K562 (cell line): ENCODE results near the gene DENND4C. TPM values are rescaled to one million over a fixed set of nuclear protein-coding genes. Genes with fewer than 3 reads are reported as not detected.

Experiments used
- ATF7 ChIP-seq: fragments of 450-650 bp; IDR thresholded peaks from 2 replicates; pipeline ENCODE4 v1.7.1; 2014; ENCODE audit warnings: mild to moderate bottlenecking, moderate library complexity
- C11orf30 ChIP-seq: fragments of 450-650 bp; IDR thresholded peaks from 2 replicates; pipeline ENCODE4 v1.6.1; 2016; ENCODE audit warnings: low read depth, mild to moderate bottlenecking
- EHMT2 ChIP-seq: fragments of 450-650 bp; IDR thresholded peaks from 2 replicates; pipeline ENCODE4 v1.6.1; 2018; ENCODE audit warnings: antibody characterized with exemption
- FIP1L1 ChIP-seq: fragments of 200-400 bp; formaldehyde crosslinking; IDR thresholded peaks from 2 replicates; pipeline ENCODE4 v1.6.1; 2018; ENCODE audit warnings: mild to moderate bottlenecking, low read depth, low read length; ENCODE audit not compliant: poor library complexity, severe bottlenecking
- FOSL1 ChIP-seq: fragments of 200-800 bp; sonication (Bioruptor generic); conservative IDR thresholded peaks from 2 replicates; pipeline ENCODE4 v1.6.1; 2016; ENCODE audit warnings: missing genetic modification characterization, missing compliant biosample characterization
- FOXK2 ChIP-seq, 2 experiments: fragments of 450-650 bp; IDR thresholded peaks in 1 of 2; conservative IDR thresholded peaks in 1 of 2; 2 replicates each; pipeline ENCODE4 v1.6.1; 2016; ENCODE audit warnings: low read depth in 2 of 2, mild to moderate bottlenecking in 1 of 2
- HNRNPUL1 ChIP-seq: fragments of 200-400 bp; formaldehyde crosslinking; IDR thresholded peaks from 2 replicates; pipeline ENCODE4 v1.6.1; 2017; ENCODE audit warnings: low read length
- MEIS2 ChIP-seq: fragments of 450-650 bp; IDR thresholded peaks from 2 replicates; pipeline ENCODE4 v1.6.1; 2014; ENCODE audit warnings: mild to moderate bottlenecking; ENCODE audit not compliant: partially characterized antibody
- MTF1 ChIP-seq: fragments of 250-450 bp; sonication (Bioruptor Pico); IDR thresholded peaks from 2 replicates; pipeline ENCODE4 v1.9.0; 2021; ENCODE audit warnings: moderate library complexity, mild to moderate bottlenecking, inconsistent platforms, borderline replicate concordance
- NCOR1 ChIP-seq: fragments of 450-650 bp; IDR thresholded peaks from 2 replicates; pipeline ENCODE4 v1.6.1; 2016; ENCODE audit warnings: mild to moderate bottlenecking, moderate library complexity
- NR4A1 ChIP-seq, 2 experiments: fragments of 250-450 bp in 1 of 2; fragments of 450-650 bp in 1 of 2; sonication (Bioruptor Pico) in 1 of 2; IDR thresholded peaks; 2 replicates each; pipeline versions ENCODE4 v1.4.0 to v1.6.1; 2016 to 2020; ENCODE audit warnings: mild to moderate bottlenecking in 2 of 2, missing compliant biosample characterization in 1 of 2, missing genetic modification characterization in 1 of 2, moderate library complexity in 1 of 2
- RBM22 ChIP-seq: fragments of 200-400 bp; formaldehyde crosslinking; IDR thresholded peaks from 2 replicates; pipeline ENCODE4 v1.6.1; 2018; ENCODE audit warnings: low read length, low read depth; ENCODE audit not compliant: poor library complexity, severe bottlenecking
- TAF15 ChIP-seq: fragments of 200-400 bp; formaldehyde crosslinking; IDR thresholded peaks from 2 replicates; pipeline ENCODE4 v1.6.1; 2017; ENCODE audit warnings: mild to moderate bottlenecking, low read depth, low read length, moderate library complexity
- ZC3H4 ChIP-seq: sonication (generic); formaldehyde crosslinking; IDR thresholded peaks from 2 replicates; pipeline ENCODE4 v1.9.0; 2021; ENCODE audit warnings: missing genetic modification reagents, borderline replicate concordance
- ZNF165 ChIP-seq: fragments of 250-450 bp; sonication (Bioruptor Pico); IDR thresholded peaks from 2 replicates; pipeline ENCODE4 v1.4.0; 2020; ENCODE audit warnings: borderline replicate concordance
- ZNF347 ChIP-seq: fragments of 450-650 bp; formaldehyde crosslinking; IDR thresholded peaks from 2 replicates; pipeline ENCODE4 v1.4.0; 2020; ENCODE audit warnings: low read depth, mild to moderate bottlenecking, moderate library complexity
- ZNF384 ChIP-seq: IDR thresholded peaks from 2 replicates; pipeline ENCODE4 v1.6.1; 2012; ENCODE audit warnings: low read depth, low read length, improper control_type of control experiment
- ZNF717 ChIP-seq: fragments of 250-450 bp; sonication (Bioruptor Pico); IDR thresholded peaks from 2 replicates; pipeline ENCODE4 v1.5.0; 2021
- ZNF830 ChIP-seq: fragments of 250-450 bp; sonication (Bioruptor Pico); IDR thresholded peaks from 2 replicates; pipeline ENCODE4 v1.5.0; 2021; ENCODE audit warnings: mild to moderate bottlenecking
- polyA plus RNA-seq, 8 experiments: library from polyadenylated mRNA; depleted of rRNA in 4 of 8; stranded (reverse) in 5 of 8; unstranded in 3 of 8; fragments of >200 nt; fragmentation: Nextera tagmentation in 2 of 8; fragmentation: Illumina TruSeq in 1 of 8; extraction: Ambion mirVana in 2 of 8; extraction: Trizol in 1 of 8; gene quantifications; 2 replicates each; pipeline versions ENCODE4 v1.2.1 to v1.2.3, GENCODE V29; 2011 to 2014; ENCODE audit warnings: inconsistent platforms in 1 of 8, missing spikeins in 1 of 8
- total RNA-seq, 7 experiments: library from RNA; depleted of rRNA in 6 of 7; stranded (reverse); fragments of >200 nt in 6 of 7; fragmentation: Illumina TruSeq in 2 of 7; extraction: Trizol in 2 of 7; gene quantifications; 2 replicates each; pipeline versions ENCODE4 v1.2.1 to v1.2.3, GENCODE V29; 2011 to 2021; ENCODE audit warnings: low replicate concordance in 1 of 7
- TF ChIP-seq, protein P1 (sequence below): fragments of 250-450 bp; sonication (Bioruptor Pico); IDR thresholded peaks from 2 replicates; pipeline ENCODE4 v1.4.0; 2020; ENCODE audit warnings: mild to moderate bottlenecking, moderate library complexity
- TF ChIP-seq, protein P2 (sequence below): sonication (generic); formaldehyde crosslinking; IDR thresholded peaks from 2 replicates; pipeline ENCODE4 v1.8.1; 2022; ENCODE audit warnings: missing genetic modification reagents

Gene DENND4C
- total and polyA plus RNA-seq, 9 of the 15 experiments (the other 6 are each of a cell fraction or from before 2014, with no cell fraction given), result 4.8 to 31.8 (median 13.9) TPM

DNA sequence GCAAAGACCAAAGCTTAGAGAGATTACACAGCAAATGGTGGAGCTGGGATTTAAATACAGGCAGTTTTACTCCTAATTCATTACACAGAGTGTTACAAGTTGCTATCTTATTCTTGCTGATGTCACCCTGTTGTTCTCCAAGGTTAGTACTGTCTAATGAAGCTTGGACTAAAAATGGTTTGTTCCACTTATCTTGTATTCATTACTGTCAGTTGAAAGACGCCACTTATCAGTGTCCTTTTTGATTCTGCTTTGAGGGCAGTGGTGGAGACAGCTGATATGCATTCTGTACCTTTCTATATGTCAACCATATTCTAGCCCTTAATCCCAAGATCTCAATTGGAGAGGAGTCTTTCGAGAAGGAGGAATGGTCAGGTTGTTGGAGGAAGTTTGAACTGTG lies 14.0 kb upstream of the DENND4C start (continued):
- TF ChIP-seq TAF15, result no peak
- TF ChIP-seq RBM22, result no peak
- TF ChIP-seq ZNF384, result 0 out of 2 replicates have a peak, but pooled peaks have one; percentile 13
- TF ChIP-seq ZC3H4 (CRISPR knock-in tag), result no peak
- no peak for TF ChIP-seq MTF1 (CRISPR knock-in tag)
- TF ChIP-seq EHMT2, result peak; percentile 44; the same call in 1 of the 2 replicates
- TF ChIP-seq ATF7, result peak; percentile 88
- 0 out of 2 replicates have a peak, but pooled peaks have one; percentile 13 for TF ChIP-seq NCOR1
- TF ChIP-seq, protein P1, sequence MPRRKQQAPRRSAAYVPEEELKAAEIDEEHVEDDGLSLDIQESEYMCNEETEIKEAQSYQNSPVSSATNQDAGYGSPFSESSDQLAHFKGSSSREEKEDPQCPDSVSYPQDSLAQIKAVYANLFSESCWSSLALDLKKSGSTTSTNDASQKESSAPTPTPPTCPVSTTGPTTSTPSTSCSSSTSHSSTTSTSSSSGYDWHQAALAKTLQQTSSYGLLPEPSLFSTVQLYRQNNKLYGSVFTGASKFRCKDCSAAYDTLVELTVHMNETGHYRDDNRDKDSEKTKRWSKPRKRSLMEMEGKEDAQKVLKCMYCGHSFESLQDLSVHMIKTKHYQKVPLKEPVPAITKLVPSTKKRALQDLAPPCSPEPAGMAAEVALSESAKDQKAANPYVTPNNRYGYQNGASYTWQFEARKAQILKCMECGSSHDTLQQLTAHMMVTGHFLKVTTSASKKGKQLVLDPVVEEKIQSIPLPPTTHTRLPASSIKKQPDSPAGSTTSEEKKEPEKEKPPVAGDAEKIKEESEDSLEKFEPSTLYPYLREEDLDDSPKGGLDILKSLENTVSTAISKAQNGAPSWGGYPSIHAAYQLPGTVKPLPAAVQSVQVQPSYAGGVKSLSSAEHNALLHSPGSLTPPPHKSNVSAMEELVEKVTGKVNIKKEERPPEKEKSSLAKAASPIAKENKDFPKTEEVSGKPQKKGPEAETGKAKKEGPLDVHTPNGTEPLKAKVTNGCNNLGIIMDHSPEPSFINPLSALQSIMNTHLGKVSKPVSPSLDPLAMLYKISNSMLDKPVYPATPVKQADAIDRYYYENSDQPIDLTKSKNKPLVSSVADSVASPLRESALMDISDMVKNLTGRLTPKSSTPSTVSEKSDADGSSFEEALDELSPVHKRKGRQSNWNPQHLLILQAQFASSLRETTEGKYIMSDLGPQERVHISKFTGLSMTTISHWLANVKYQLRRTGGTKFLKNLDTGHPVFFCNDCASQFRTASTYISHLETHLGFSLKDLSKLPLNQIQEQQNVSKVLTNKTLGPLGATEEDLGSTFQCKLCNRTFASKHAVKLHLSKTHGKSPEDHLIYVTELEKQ (CRISPR knock-in tag), result no peak
- TF ChIP-seq FOSL1 (tag), result no peak
- TF ChIP-seq FOXK2 (conservative IDR thresholded peaks at IDR 0.05 in 1 of 2, IDR thresholded peaks at IDR 0.05 in 1 of 2; ENCODE audit: low read depth in 2 of 2), result peak; percentile 64 to 89; a peak in 3 of 4 replicates
- TF ChIP-seq MEIS2, result peak; percentile 72
- TF ChIP-seq, protein P2, sequence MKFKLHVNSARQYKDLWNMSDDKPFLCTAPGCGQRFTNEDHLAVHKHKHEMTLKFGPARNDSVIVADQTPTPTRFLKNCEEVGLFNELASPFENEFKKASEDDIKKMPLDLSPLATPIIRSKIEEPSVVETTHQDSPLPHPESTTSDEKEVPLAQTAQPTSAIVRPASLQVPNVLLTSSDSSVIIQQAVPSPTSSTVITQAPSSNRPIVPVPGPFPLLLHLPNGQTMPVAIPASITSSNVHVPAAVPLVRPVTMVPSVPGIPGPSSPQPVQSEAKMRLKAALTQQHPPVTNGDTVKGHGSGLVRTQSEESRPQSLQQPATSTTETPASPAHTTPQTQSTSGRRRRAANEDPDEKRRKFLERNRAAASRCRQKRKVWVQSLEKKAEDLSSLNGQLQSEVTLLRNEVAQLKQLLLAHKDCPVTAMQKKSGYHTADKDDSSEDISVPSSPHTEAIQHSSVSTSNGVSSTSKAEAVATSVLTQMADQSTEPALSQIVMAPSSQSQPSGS (CRISPR knock-in tag), result no peak
- no peak for TF ChIP-seq ZNF830 (CRISPR knock-in tag)
- TF ChIP-seq ZNF717 (CRISPR knock-in tag), result no peak
- peak; percentile 25; the same call in 1 of the 2 replicates for TF ChIP-seq C11orf30
- no peak for TF ChIP-seq NR4A1 (CRISPR knock-in tag; IDR thresholded peaks at IDR 0.05)
- no peak for TF ChIP-seq NR4A1 (tag; IDR thresholded peaks at IDR 0.05)
- TF ChIP-seq ZNF347 (CRISPR knock-in tag), result no peak
- no peak for TF ChIP-seq HNRNPUL1
- no peak for TF ChIP-seq FIP1L1
- TF ChIP-seq ZNF165 (CRISPR knock-in tag), result no peak
